ENCODE measurements around the gene BRIP1.
"Not testable (repeated sequence)": the region's sequence is repeated elsewhere in the genome, so short reads cannot be mapped to it uniquely, and the experiment has no call there.

The BRIP1 gene

DNA sequence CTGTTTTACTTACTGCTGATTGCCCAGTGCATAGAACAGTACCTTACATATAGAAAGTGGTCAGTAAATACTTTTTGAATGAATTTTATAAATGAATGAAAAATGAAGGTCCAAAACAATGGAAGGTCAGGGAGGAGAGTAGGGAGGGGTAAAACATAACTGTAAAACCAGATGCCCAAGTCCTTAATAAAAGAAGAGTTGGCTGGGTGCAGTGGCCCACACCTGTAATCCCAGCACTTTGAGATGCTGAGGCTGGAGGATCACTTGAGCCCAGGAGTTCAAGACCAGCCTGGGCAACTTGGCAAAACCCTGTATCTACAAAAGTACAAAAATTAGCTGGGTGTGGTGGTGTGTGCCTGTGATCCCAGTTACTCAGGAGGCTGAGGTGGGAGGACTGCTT, 108.2 kb downstream of the BRIP1 start:
- DNase-seq: no peak

DNA sequence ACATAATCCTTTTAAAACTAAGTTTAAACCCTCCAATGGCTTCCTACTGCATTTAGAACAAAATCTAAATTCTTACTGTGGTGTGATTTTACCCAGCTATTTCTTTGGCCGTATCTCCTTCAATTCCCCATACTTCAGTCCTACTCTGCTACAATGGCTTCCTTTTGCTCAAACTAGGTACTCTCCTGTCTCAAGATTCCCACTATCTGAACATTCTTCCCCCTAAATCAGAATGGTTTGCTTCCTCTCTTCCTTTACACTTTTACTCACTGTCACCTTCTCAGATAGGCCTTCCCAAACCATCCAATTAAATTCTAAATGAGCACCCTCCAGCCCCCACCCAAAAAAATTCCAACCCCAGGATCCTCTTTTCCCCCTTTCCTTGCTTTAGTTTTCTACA, 109.2 kb downstream of the BRIP1 start:
- no peak for DNase-seq

DNA sequence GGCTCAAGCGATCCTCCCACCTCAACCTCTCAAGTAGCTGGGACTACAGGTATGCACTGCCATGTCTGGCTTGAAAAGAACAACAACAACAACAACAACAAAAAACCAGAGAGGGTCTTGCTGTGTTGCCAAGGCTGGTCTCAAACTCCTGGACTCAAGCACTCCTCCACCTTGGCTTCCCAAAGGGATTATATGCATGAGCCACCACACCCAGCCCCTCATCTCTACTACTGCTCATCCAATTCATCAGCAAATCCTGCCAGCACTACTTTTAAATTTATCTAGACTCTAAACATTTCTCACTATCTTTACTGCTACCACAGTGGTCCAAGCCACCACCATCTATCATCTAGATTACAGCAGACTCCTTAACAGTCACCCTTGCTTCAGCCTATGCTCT, 109.6 kb downstream of the BRIP1 start:
- DNase-seq: no peak

DNA sequence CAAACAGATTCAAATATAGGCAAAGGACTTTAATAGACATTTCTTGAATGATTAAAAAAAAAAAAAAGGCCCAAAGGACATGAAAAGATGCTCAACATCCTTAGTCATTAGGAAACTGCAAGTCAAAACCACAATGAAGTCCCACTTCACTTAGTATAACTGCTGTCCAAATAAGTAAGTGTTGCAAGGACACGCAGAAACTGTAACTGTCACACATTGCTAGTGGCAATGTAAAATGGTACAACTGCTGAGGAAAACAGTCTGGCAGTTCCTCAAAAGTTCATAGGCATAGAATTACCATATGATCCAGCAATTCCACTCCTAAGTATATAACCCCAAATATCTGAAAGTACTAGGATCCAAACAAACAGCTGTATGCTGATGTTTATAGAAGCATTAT, 112.7 kb downstream of the BRIP1 start:
- peak in 1 of 5 donors; percentile 68 for DNase-seq

DNA sequence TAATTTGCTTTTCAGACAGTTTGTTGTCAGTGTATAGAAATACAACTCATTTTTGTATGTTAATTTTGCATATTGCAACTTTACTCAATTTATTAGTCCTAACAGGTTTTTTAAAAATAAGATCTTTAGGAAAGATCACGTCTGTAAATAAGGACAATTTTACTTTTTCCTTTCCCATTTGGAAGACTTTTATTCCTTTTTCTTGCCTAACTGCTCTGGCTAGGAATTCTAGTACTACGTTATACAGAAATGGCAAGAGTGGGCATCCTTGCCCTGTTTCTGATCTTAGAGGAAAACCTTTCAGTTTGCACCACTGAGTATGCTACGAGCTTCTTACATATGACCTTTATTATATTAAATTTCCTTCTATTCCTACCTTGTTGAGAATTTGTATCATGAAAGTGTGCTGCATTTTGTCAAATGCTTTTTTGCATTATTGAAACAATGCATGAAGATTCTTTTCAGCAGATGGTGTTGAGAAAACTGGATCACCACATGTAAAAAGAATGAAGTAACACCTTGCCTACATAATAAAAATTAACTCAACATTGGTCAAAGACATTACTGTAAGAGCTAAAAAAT, 113.4 kb downstream of the BRIP1 start:
- no peak for DNase-seq

DNA sequence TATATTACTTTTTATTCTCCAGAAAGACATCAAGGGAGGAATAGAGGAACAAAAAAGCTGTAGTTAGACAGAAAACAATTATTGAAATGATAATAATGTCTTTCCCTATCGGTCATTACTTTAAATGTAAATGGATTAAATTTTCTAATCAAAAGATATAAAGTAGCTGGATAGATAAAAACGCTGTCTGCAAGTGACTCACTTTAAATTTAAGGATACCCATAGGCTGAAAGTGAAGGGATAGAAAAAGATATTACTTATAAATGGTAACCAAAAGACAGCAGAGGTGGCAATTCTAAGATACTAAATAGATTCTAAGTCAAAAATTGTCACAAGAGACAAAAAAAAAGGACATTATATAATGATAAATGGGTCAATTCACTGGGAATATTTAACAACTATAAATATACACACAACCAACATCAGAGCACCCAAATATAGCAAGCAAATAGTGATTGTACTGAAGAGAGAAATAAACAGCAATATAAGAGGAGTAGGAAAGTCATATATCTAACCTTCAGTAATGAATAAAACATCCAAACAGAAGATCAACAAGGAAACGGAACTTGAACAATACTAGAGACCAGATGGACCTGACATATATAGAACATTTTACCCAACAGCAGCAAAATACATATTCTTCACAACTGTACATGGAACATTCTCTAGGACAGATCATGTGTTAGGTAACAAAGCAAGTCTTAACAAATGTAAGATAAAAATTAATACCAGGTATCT, 116.9 kb downstream of the BRIP1 start:
- DNase-seq: no peak

DNA sequence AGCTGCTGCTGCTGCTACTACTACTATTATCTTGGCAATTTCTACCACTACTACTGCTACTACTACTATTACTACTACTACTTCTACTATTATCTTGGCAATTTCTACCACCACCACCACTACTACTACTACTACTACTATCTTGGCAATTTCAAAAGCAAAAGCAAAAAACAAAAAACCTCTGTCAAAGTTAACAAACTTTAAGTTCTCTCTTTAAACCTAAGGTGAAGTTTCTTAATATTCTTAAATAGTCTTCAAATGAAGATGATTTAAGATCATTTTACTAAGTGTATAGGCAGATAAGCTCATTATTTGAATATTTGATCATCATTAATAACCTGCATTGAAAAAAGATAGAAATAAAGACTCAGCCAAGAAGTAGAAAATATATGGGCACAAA, 118.5 kb downstream of the BRIP1 start:
- DNase-seq: no peak

DNA sequence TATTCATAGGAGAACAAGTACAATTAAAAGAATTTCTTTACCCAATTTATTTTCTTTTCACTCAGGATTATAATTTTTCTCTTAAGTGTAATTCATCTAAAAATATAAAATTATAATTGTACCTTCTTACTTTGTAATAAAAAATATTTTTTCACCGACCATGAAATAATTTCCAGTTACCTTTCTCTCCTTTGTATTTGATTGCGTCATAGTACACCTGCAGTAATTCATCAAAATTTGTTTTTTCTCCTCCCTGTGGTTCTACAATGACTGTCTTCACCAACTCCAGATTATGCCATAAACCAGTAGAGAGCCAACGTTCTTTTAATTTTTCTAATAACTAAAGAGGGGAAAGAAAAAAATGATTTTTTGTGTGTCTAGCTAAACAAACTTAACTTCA, 119.1 kb downstream of the BRIP1 start:
- no peak for DNase-seq

DNA sequence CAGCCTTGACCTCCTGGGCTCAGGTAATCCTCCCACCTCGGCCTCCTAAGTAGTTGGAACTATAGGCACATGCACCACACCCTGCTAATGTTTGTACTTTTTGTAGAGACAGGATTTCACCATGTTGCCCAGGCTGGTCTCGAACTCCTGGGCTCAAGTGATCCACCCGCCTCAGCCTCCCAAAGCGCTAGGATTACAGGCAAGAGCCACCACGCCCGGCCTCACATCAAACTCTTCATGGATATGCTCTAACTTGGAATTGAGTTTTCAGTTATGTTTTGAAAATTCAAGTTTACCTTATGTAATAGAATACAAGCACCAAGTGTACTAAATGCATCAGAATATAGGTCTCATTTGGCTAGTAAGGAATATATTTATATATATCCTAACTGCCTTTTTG, 119.6 kb downstream of the BRIP1 start:
- no peak for DNase-seq

DNA sequence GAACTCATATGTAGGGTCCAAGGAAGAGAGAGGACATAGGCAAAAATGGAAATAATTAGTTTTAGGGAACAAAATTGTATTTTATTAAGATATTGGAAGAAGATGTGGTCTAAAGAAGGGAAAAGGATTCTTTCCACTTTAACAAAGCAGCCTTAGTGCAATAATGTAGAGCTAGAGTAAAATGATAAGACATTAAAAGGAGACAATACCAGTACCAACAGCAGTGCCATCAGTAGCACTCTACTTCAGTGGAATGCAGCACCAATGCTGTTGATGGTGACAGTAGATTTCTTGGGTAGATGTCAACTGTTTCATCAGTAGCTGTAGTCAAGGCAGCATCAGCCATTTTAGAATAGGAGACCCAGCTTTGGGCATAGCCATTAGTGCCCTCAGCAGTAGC, 124.3 kb downstream of the BRIP1 start:
- DNase-seq: no peak

DNA sequence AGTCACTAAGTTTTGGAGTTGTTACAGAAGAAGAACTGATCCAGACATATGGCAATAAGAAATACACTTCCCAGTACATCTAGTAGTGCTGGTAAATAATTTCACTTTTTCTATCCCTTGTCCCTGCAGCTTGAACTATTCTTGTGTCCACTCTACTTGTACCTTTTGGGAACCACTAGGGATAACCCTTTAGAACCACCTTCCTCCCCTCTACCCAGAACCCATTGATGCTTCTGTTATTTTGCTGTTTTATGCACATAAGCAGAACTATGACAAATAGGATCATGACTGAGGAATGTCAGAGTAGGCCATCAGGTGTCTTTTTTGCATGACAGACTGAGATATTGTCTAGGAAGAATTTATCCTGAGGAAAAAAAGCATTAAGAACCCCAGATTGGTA, 125.1 kb downstream of the BRIP1 start:
- DNase-seq: no peak

DNA sequence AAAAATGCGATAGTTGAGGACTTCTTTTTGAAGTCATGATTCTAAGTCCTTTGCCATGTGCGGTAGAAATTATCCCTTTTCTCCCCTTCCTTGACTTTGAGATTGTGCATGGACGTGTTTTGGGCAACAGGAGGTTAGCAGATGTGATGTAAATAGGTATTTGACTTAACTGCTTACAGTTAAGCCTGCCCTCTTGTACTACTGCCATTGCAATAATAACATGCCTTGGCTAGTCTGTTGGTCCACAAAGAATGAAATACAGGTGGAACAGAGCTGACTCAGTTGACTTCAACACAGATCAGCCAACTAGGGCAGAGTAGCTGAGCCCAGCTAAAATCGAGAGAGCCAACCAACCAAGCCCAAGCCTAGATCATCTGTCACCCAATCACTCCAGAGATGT, 125.5 kb downstream of the BRIP1 start:
- DNase-seq: no peak

DNA sequence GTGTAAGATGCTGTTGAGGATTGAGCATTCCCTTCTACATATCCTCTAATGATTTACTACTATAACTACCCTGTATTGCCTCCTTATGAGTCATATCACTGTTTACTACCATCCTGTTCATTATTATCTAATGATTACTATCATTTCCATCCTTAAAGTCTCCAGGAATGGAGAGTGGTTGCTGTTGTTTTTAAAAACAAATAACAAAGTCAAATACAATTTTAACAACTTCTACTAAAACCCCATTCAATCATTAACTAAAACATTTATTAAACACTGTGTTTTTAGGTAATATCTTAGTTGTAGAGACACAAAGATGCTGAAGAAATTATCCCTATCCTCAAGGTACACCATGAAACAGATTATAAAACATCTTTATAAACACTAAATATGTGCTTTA, 126.9 kb downstream of the BRIP1 start:
- DNase-seq: no peak

DNA sequence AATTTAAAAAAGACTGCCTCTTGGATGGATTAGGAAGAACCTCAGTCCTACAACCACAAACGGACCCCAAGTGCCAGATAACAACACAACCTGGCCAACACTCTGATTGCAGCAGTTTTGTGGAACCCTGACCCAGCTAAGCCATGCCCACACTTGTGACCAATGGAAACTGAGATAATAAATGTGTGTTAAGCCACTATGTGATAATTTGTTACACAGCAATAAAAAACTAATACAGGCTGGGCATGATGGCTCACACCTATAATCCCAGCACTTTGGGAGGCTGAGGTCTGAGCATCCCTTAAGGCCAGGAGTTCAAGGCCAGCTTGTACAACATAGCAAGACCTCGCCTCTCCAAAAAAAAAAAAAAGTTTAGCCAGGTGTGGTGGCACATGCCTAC, 127.5 kb downstream of the BRIP1 start:
- DNase-seq: no peak

DNA sequence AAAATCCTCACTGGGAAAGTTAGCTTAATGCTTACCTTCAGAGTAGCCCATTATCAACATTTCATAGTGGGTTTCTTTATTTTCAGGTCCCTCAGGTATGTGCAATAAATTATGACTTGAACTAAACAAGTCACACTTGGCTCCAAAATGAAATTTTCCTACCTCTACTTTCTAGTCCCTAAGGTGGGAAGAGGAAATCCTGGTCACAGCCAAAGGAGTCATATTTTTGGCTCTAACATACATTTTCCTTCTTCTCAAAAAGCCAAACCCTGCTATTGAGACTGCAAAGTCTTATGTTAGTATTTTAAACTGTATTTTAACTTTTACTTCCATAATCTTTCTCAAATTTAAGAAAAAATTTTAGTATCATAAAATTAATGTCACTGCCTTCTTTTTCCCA, 128.9 kb downstream of the BRIP1 start:
- DNase-seq: no peak

DNA sequence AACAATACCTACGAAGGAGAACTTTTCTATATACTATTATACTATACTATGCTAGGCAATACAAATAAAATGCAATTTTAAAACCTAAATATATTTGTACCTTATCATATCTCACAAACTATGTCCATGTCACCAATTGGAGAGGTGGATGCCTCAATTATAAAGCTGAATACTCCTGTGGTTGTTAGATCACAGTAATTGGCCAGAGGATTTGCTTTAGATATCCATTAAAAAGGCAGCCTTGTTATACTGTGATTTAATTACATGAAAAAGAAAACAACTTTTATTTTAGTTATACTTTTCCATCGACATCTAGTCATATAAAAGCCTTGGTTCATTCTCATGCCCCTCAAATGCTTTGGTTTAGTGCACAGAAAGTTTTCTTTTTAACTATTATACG, 129.3 kb downstream of the BRIP1 start:
- DNase-seq: no peak

DNA sequence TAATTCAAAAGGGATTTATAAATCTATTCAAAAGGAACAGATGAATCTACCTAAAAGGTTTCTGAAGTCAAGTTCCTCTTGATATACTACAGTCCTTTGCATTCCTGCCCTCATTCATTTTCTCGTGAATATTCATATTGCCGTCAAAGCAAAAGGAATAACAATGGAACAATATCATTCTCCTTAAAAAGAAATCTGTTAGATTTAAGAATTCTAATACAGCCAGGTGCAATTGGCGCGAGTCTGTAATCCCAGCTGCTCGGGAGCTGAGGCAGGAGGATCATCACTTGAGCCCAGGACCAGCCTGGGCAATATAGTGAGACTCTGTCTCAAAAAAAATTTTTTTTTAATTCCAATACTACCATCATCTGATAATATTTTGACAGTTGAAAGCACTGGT, 130.3 kb downstream of the BRIP1 start:
- no peak for DNase-seq

DNA sequence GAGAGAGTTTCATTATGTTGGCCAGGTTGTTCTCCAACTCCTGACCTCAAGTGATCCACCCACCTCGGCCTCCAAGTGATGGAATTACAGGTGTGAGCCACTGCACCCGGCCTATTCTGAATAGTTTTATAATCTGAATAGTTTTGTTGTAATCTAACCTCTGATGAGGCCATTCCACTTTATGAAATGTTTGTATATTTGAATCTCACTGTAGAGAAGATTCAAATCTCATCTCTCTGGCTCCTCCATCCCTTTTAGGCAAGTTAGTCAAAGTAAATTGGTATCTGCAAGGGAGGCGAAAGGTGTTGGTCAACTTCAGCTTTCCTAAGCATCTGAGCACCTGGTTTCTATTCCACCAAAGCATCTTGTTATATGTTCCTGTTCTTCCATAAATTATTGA, 131.2 kb downstream of the BRIP1 start:
- no peak for DNase-seq

DNA sequence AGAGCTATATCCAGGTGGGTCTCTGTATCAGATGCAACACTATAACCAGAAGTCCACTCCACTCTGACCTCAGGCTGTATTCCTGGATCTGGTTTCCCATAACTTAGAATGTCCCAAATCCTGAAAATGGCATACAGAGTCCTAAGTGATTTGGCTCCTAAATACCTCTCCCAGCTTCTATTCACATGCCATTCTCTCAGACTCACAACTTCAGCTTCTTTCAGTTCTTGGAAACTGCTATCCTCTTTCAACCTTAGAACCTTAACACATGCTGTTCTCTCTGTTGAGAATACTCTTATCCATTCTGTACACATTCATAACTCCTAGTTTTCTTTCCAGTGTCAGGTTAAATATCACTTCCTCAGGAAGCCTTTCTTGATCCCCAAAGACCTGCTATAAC, 132.0 kb downstream of the BRIP1 start:
- DNase-seq: no peak

DNA sequence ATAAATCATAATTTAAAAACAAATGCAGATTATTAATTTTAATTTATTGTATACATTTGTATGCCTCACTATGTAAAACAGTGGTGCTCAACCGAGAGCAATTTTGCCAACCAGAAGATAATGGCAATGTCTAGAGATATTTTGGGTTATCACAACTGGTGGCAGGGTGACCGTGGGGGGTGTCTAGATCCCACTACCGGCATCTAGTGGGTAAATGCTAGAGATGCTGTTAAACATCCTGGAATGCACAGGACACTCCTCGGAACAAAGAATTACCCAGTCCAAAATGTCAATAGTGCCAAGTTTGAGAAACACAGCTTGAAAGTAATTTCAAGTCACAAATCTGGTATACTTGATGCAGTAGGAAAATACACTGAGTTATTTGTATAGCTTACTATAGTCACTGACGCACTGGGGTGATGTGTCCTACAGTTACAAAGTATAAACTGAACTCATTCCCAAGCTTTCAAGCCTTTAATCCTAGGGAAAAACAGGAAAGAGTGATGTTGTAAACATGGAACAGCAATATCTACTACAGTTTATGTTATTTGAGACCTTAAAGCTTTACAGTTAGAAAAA, 133.5 kb downstream of the BRIP1 start:
- no peak for DNase-seq

DNA sequence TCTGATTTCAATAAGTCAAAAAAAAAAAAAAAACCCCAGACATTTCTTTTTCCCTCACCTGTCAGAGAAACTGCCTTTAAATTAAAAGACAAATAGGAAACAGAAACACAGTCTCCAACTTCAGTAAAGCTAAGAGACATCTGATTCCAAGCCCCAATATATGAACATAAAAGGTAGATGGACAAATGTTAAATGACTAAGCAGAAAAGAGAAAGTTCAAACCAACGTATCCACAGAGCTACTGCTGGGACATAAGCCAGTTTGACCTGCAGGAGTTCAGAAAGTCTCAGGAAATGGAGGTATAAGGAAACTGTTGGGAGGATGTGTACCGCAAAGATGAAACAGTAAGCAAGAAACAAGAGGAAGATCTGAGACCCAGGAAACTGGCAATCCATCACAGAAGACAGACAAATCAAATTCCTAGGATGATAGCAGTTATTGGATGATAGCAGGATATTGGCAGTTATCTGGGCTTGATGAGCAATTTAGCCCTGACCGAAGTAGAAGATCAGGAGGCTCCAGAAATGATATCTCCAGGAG, 135.0 kb downstream of the BRIP1 start:
- DNase-seq: no peak

DNA sequence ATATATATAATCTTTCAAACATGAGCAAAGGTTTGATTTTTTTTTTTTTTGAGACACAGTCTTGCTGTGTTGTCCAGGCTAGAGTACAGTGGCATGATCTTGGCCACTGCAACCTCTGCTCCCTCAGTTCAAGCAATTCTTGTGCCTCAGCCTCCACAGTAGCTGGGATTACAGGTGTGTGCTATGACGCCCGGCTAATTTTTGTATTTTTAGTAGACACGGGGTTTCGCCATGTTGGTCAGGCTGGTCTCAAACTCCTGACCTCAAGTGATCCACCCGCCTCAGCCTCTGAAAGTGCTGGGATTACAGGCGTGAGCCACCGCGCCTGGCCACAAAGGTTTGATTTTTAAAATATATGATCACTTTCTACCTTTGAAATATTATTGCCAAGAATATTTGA, 135.5 kb downstream of the BRIP1 start:
- not testable (repeated sequence) for DNase-seq

DNA sequence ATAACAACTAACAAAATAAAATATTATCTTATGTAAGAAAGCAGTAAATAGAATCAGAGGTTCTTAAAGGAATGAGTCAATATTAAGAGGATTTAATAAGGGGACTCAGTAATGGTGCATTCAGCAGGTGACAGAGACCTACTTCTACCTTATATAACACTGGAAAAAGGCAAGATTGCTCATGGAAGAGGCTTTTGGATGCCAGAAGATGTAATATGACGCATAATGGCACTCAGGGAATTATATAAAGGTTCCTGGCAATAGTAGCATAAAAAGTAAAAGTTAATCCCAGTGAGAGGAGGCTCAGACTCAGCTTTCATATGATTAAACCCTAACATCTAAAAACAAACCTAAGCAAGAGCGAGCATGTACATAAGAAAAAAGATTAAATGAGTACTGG, 136.4 kb downstream of the BRIP1 start:
- no peak for DNase-seq

DNA sequence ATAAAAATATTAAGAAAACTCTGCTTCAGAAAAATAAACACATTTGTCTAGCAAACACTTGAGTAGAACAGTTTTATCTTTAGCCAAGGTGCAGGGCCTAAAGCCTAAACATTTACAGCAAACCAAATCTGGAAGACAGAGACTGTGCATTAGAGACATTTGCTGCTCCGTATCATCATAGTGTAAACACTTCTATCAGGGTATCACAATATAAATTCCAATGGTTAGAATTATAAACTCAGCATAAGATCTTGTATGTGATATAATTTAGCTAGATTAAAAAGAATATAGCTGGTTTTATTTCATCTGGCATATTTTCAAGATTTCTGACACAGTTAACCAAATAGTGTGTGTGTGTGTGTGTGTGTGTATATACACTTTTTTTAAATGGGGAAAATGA, 138.6 kb downstream of the BRIP1 start:
- DNase-seq: no peak
